Breast epithelium (tissue), 4 donors: ENCODE data around the gene TPK1. TPM values are rescaled to one million over a fixed set of nuclear protein-coding genes. Genes with fewer than 3 reads are reported as not detected.

Experiments
- DNase-seq, 2 donors: peaks; one replicate each; pipeline ENCODE4 v3.0.0-alpha.2; 2019; ENCODE audit warnings: low spot score in 2 of 2
- H3K27ac ChIP-seq, 2 donors: fragments of 200-600 bp; sonication (generic) in 1 of 2; one replicate each; pipeline ENCODE4 v1.5.1; 2016 to 2019; ENCODE audit warnings: mild to moderate bottlenecking in 1 of 2
- H3K27me3 ChIP-seq, 2 donors: fragments of 200-600 bp; sonication (generic) in 1 of 2; one replicate each; pipeline versions ENCODE4 v1.5.1 to v1.6.0; 2017 to 2019; ENCODE audit warnings: control low read depth in 1 of 2, mild to moderate bottlenecking in 1 of 2
- H3K36me3 ChIP-seq: fragments of 200-600 bp; one replicate; pipeline ENCODE4 v1.5.1; 2019
- H3K4me1 ChIP-seq, 2 donors: fragments of 200-600 bp; sonication (generic); one replicate each; pipeline ENCODE4 v1.5.1; 2016 to 2019; ENCODE audit warnings: control low read depth in 1 of 2
- H3K4me3 ChIP-seq, 3 donors: fragments of 200-600 bp; sonication (generic); 1 replicate in 2 of 3; 2 replicates in 1 of 3; pipeline ENCODE4 v1.5.1; 2016 to 2019; ENCODE audit warnings: mild to moderate bottlenecking in 3 of 3, moderate library complexity in 2 of 3
- H3K9me3 ChIP-seq, 2 donors: fragments of 200-600 bp; sonication (generic) in 1 of 2; one replicate each; pipeline ENCODE4 v1.5.1; 2016 to 2019; ENCODE audit warnings: control low read depth in 1 of 2
- CTCF ChIP-seq, 3 donors: fragments of 450-650 bp; IDR thresholded peaks; one replicate each; pipeline ENCODE4 v1.5.1; 2016 to 2017; ENCODE audit warnings: antibody characterized with exemption in 3 of 3, mild to moderate bottlenecking in 3 of 3, moderate library complexity in 3 of 3
- POLR2A ChIP-seq: fragments of 450-650 bp; IDR thresholded peaks from one replicate; pipeline ENCODE4 v1.6.1; 2016; ENCODE audit warnings: antibody characterized with exemption, mild to moderate bottlenecking, moderate library complexity
- POLR2AphosphoS5 ChIP-seq, 3 donors: sonication (generic); formaldehyde crosslinking; IDR thresholded peaks; one replicate each; pipeline ENCODE4 v1.6.1; 2017; ENCODE audit warnings: antibody characterized with exemption in 3 of 3
- intact Hi-C: fragments of 100-400 bp; cut with DNase I; formaldehyde crosslinking; loops from one replicate; pipeline ENCODE4 v1.15.1; 2023; ENCODE audit warnings: low total_unique reads
- total RNA-seq, 3 donors: library from RNA; depleted of rRNA; stranded (reverse); fragments of >200 nt; gene quantifications; one replicate each; pipeline ENCODE4 v1.1.0, GENCODE V29; 2016

The TPK1 gene
- total RNA-seq, 3 donors from 2014 or later: 4.8 to 9.8 (median 7.9) TPM

- H3K27me3 ChIP-seq: no peaks in the 10 kb centered on the region
- no peaks in the 10 kb centered on the region for H3K36me3 ChIP-seq
- no peak for DNase-seq
- no peaks in the 10 kb centered on the region for H3K4me1 ChIP-seq
- TF ChIP-seq POLR2A: no peak
- TF ChIP-seq POLR2AphosphoS5 (IDR thresholded peaks at IDR 0.05): no peak
- TF ChIP-seq CTCF (IDR thresholded peaks at IDR 0.05): no peak
- no peaks in the 10 kb centered on the region for H3K9me3 ChIP-seq
- no peak overlapping the region for H3K4me3 ChIP-seq
- H3K27ac ChIP-seq: no peak overlapping the region
- intact Hi-C loops: no loop called here
These were observed 289.1 kb downstream of the TPK1 start for GRCh38 chr7:144546782-144547181.

GRCh38 chr7:144545330-144545729 lies 290.5 kb downstream of the TPK1 start:
- Histone ChIP-seq H3K4me1 (no peaks in the 10 kb centered on the region), H3K27me3 (no peaks in the 10 kb centered on the region), H3K36me3 (no peaks in the 10 kb centered on the region), H3K4me3 (no peak overlapping the region), H3K9me3 (no peaks in the 10 kb centered on the region), H3K27ac (no peak overlapping the region)
- intact Hi-C loops: no loop called here
- TF ChIP-seq POLR2A (no peak), CTCF (IDR thresholded peaks at IDR 0.05) (no peak), POLR2AphosphoS5 (IDR thresholded peaks at IDR 0.05) (no peak)
- DNase-seq: no peak

GRCh38 chr7:144534655-144535395 lies 301.0 kb downstream of the TPK1 start:
- TF ChIP-seq POLR2A (no peak), CTCF (IDR thresholded peaks at IDR 0.05) (no peak), POLR2AphosphoS5 (IDR thresholded peaks at IDR 0.05) (no peak)
- intact Hi-C loops: no loop called here
- H3K27me3 ChIP-seq: no peaks in the 10 kb centered on the region
- H3K36me3 ChIP-seq: no peaks in the 10 kb centered on the region
- H3K4me1 ChIP-seq: no peaks in the 10 kb centered on the region
- DNase-seq: no peak
- no peak overlapping the region for H3K4me3 ChIP-seq
- no peaks in the 10 kb centered on the region for H3K9me3 ChIP-seq
- H3K27ac ChIP-seq: no peak overlapping the region

GRCh38 chr7:144534196-144534595 lies 301.7 kb downstream of the TPK1 start:
- TF ChIP-seq POLR2AphosphoS5 (IDR thresholded peaks at IDR 0.05) (no peak), CTCF (IDR thresholded peaks at IDR 0.05) (no peak), POLR2A (no peak)

GRCh38 chr7:144531181-144531580 lies 304.7 kb downstream of the TPK1 start:
- Histone ChIP-seq H3K4me1 (no peaks in the 10 kb centered on the region), H3K27ac (no peak overlapping the region), H3K27me3 (no peaks in the 10 kb centered on the region), H3K36me3 (no peaks in the 10 kb centered on the region), H3K4me3 (no peak overlapping the region), H3K9me3 (no peaks in the 10 kb centered on the region)
- TF ChIP-seq POLR2AphosphoS5 (IDR thresholded peaks at IDR 0.05) (no peak), POLR2A (no peak), CTCF (IDR thresholded peaks at IDR 0.05) (no peak)
- intact Hi-C loops: no loop called here
- DNase-seq: no peak

More at GRCh38 chr7:144534196-144534595, 301.7 kb downstream of the TPK1 start:
- H3K4me1 ChIP-seq: no peaks in the 10 kb centered on the region
- no peak overlapping the region for H3K4me3 ChIP-seq
- H3K9me3 ChIP-seq: no peaks in the 10 kb centered on the region
- H3K36me3 ChIP-seq: no peaks in the 10 kb centered on the region
- H3K27me3 ChIP-seq: no peaks in the 10 kb centered on the region
- intact Hi-C loops: no loop called here
- no peak for DNase-seq
- H3K27ac ChIP-seq: no peak overlapping the region
